ENCODE measurements around the gene GCDH.
"Not testable (repeated sequence)": the region's sequence is repeated elsewhere in the genome, so short reads cannot be mapped to it uniquely, and the experiment has no call there.

GCDH gene

GRCh38 chr19:12890787-12891552 is at the start of gene GCDH:
GCDH (plus strand) TSS chr19:12891160; CDS start chr19:12891305, 145 bp downstream.
- TF ChIP-seq, protein P1, sequence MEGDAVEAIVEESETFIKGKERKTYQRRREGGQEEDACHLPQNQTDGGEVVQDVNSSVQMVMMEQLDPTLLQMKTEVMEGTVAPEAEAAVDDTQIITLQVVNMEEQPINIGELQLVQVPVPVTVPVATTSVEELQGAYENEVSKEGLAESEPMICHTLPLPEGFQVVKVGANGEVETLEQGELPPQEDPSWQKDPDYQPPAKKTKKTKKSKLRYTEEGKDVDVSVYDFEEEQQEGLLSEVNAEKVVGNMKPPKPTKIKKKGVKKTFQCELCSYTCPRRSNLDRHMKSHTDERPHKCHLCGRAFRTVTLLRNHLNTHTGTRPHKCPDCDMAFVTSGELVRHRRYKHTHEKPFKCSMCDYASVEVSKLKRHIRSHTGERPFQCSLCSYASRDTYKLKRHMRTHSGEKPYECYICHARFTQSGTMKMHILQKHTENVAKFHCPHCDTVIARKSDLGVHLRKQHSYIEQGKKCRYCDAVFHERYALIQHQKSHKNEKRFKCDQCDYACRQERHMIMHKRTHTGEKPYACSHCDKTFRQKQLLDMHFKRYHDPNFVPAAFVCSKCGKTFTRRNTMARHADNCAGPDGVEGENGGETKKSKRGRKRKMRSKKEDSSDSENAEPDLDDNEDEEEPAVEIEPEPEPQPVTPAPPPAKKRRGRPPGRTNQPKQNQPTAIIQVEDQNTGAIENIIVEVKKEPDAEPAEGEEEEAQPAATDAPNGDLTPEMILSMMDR (IDR thresholded peaks at IDR 0.05; ENCODE audit: low read depth, low read length, missing control alignments): no peak
- in situ Hi-C loops (cut with HindIII; ENCODE audit: low sequenced_read_pairs): no loop called here
- peak within 1 kb of the TSS; percentile 86 for H3K4me3 ChIP-seq (ENCODE audit: low read depth, low read length)
- peak; percentile 96 for DNase-seq (ENCODE audit: low read depth)

GRCh38 chr19:12842511-12842910 is 48.4 kb upstream of the GCDH start:
- TF ChIP-seq, protein P1 (IDR thresholded peaks at IDR 0.05; ENCODE audit: low read depth, low read length, missing control alignments): no peak
- H3K4me3 ChIP-seq (ENCODE audit: low read depth, low read length): no peak overlapping the region
- in situ Hi-C loops (cut with HindIII; ENCODE audit: low sequenced_read_pairs): no loop called here
- no peak for DNase-seq (ENCODE audit: low read depth)

DNA sequence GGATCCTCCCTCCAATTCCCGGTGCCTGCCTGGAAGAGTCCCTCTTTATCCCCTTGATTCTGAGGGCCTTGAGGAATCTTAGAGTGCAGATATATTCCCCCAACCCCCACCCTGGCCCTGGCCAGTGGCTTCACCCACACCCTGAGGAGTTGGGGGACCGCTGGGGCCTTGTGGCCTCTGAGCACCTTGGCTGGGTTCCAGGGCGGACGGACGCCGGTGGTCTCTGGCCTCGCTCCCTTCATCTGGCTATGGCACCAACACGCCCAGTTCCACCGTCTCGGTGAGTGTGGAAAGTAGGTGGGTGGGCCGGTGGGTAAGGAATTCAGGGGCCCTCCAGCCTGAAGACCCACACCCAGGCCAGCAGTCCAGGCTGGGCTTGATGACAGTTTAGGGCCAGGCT is 47.6 kb upstream of the GCDH start:
- DNase-seq (ENCODE audit: low read depth): no peak
- in situ Hi-C loops (cut with HindIII; ENCODE audit: low sequenced_read_pairs): no loop called here
- no peak overlapping the region for H3K4me3 ChIP-seq (ENCODE audit: low read depth, low read length)
- TF ChIP-seq, protein P1 (IDR thresholded peaks at IDR 0.05; ENCODE audit: low read depth, low read length, missing control alignments): no peak

DNA sequence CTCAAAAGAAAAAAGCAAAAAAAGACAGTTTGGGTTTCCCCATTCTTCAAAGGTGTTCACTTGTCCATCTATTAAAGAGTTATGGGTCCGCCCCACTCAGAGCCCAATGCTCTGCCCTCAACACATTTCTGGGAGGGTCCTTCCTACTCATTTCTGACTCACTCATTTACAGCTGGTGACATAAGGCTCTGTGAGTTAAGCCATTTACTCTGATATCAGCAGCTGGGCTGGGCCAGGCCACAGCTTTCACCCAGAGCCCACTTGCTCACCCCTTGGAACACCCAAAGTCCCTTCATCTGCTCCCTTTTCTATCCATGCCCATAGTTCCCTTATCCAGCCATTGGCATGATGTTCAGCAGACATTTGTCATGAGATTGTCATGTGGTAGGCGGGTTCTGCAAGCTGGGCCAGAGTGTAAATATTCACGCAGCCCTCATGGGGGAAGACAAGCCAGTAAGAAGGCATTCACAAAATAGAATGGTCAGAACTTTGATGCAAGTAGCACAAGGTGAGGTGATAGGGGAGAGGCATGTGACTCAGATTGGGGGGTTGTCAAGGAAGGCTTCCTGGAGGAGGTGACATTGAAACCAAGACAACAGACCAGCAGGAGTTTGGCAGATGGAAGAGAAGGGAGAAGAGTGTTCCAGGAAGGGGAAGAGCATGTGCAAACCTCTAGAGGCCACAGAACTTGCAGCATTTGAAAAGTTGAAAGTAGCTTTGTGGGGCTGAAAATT is 46.8 kb upstream of the GCDH start:
- no peak for DNase-seq (ENCODE audit: low read depth)
- in situ Hi-C loops (cut with HindIII; ENCODE audit: low sequenced_read_pairs): no loop called here
- TF ChIP-seq, protein P1 (IDR thresholded peaks at IDR 0.05; ENCODE audit: low read depth, low read length, missing control alignments): no peak
- no peak overlapping the region for H3K4me3 ChIP-seq (ENCODE audit: low read depth, low read length)

GRCh38 chr19:12846613-12847012 is 44.3 kb upstream of the GCDH start:
- in situ Hi-C loops (cut with HindIII; ENCODE audit: low sequenced_read_pairs): loop anchor here (5.0 kb wide), 1 partner anchor 79 kb away; no protein-coding TSS in a partner anchor
- not testable (repeated sequence) for H3K4me3 ChIP-seq (ENCODE audit: low read depth, low read length); DNase-seq (ENCODE audit: low read depth)

DNA sequence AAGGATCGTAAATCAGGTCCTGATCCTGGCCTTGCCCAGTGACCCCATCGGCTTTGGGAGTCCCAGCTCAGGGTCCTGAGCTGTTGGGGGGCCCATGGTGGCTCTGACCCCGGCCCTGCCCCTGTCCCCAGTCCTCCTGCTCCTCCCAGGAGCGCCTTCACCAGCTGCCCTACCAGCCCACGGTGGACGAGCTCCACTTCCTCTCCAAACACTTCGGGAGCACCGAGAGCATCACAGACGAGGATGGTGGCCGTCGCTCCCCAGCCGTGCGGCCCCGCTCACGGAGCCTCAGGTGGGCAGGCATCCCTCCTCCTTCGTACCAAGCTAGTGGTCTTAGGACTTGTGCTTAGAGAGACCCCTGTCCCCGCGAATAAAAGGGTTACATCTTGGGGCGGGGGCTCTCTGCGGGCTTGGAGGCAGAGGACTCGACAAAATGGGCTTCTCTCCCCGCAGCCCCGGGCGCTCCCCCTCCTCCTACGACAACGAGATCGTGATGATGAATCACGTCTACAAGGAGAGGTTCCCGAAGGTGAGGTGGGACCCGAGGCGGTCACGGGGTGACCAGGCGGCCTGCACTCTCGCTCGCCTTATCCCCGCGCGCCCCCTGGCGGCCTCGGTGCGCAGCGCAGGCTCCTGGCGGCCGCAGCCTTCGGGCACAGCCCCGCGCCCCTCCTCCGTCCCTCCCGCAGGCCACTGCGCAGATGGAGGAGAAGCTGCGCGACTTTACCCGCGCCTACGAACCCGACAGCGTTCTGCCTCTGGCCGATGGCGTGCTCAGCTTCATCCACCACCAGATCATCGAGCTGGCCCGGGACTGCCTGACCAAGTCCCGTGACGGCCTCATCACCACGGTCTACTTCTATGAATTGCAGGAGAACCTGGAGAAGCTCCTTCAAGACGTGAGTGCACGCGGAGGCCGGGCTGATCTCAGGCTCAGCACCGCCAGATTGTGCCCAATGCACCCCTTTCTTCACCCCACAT is 43.5 kb upstream of the GCDH start:
- no peak overlapping the region for H3K4me3 ChIP-seq (ENCODE audit: low read depth, low read length)
- in situ Hi-C loops (cut with HindIII; ENCODE audit: low sequenced_read_pairs): loop anchor here (5.0 kb wide), 1 partner anchor 80 kb away; no protein-coding TSS in a partner anchor
- TF ChIP-seq, protein P1 (IDR thresholded peaks at IDR 0.05; ENCODE audit: low read depth, low read length, missing control alignments): peak; percentile 97
- DNase-seq (ENCODE audit: low read depth): peak; percentile 36
